Measurements from ENCODE around the gene INPP5D.

Gene INPP5D

DNA sequence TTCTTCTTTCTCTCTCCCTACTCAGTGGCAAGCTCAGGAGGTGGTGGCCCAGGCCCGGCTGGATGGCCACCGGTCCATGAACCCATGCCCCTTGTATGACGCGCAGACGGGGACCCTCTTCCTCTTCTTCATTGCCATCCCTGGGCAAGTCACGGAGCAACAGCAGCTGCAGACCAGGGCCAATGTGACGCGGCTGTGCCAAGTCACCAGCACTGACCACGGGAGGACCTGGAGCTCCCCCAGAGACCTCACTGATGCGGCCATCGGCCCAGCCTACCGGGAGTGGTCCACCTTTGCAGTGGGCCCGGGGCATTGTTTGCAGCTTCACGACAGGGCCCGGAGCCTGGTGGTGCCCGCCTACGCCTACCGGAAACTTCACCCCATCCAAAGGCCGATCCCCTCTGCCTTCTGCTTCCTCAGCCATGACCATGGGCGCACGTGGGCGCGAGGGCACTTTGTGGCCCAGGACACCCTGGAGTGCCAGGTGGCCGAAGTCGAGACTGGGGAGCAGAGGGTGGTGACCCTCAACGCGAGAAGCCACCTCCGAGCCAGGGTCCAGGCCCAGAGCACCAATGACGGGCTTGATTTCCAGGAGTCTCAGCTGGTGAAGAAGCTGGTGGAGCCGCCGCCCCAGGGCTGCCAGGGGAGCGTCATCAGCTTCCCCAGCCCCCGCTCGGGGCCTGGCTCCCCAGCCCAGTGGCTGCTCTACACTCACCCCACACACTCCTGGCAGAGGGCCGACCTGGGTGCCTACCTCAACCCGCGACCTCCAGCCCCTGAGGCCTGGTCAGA, 25.9 kb upstream of the INPP5D start:
- Histone ChIP-seq H3K4me3 (ENCODE audit: low read depth in 1 of 2, low read length in 2 of 2) (no peak overlapping the region), H3K4me1 (ENCODE audit: insufficient read depth, low read length) (no peaks in the 10 kb centered on the region), H3K36me3 (ENCODE audit: insufficient read depth, low read length) (no peaks in the 10 kb centered on the region), H3K9ac (ENCODE audit: low read length) (no peak overlapping the region), H3K27me3 (ENCODE audit: control insufficient read depth in 1 of 2, insufficient read depth in 2 of 2, low read length in 2 of 2) (no peaks in the 10 kb centered on the region), H3K27ac (ENCODE audit: low read depth, low read length) (no peak overlapping the region), H3K9me3 (ENCODE audit: low read length) (no peaks in the 10 kb centered on the region)

- Histone ChIP-seq H3K27me3 (ENCODE audit: control insufficient read depth in 1 of 2, insufficient read depth in 2 of 2, low read length in 2 of 2) (no peaks in the 10 kb centered on the region), H3K36me3 (ENCODE audit: insufficient read depth, low read length) (no peaks in the 10 kb centered on the region), H3K4me1 (ENCODE audit: insufficient read depth, low read length) (no peaks in the 10 kb centered on the region), H3K9ac (ENCODE audit: low read length) (no peak overlapping the region), H3K9me3 (ENCODE audit: low read length) (no peaks in the 10 kb centered on the region), H3K27ac (ENCODE audit: low read depth, low read length) (no peak overlapping the region), H3K4me3 (ENCODE audit: low read depth in 1 of 2, low read length in 2 of 2) (no peak overlapping the region)
Observed at GRCh38 chr2:233035426-233036161, 24.5 kb upstream of the INPP5D start.

DNA sequence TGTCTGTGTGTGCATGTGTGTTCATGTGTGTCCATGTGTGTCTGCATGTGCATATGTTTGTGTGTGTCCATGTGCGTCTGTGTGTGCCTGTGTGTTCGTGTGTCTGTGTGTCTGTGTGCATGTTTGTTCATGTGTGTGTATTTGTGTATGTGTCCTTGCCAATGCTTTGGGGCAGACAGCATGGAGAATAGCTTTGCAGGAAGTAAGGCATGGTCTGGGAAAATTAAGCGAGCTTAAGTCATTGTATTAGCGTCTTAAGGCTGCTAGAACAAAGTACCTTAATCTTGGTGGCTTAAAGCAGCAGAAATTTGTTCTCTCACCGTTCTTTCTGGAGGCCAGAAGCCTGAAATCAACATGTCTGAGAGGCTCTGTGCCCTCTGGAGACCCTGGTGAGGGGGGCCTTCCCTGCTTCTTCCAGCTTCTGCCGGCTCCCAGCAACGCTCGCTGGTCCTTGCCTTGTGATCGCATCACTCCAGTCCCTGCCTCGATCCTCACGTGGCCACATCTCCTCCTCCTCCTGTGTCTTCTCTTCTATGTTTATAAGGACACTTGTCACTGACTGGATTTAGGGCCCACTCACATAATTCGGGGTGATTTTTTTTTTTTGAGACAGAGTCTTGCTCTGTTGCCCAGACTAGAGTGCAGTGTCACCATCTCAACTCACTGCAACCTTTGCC, 23.8 kb upstream of the INPP5D start:
- H3K9me3 ChIP-seq (ENCODE audit: low read length) = no peaks in the 10 kb centered on the region
- H3K36me3 ChIP-seq (ENCODE audit: insufficient read depth, low read length) = no peaks in the 10 kb centered on the region
- H3K4me3 ChIP-seq (ENCODE audit: low read depth in 1 of 2, low read length in 2 of 2) = no peak overlapping the region
- H3K27ac ChIP-seq (ENCODE audit: low read depth, low read length) = no peak overlapping the region
- H3K4me1 ChIP-seq (ENCODE audit: insufficient read depth, low read length) = no peaks in the 10 kb centered on the region
- no peaks in the 10 kb centered on the region for H3K27me3 ChIP-seq (ENCODE audit: control insufficient read depth in 1 of 2, insufficient read depth in 2 of 2, low read length in 2 of 2)
- no peak overlapping the region for H3K9ac ChIP-seq (ENCODE audit: low read length)

DNA sequence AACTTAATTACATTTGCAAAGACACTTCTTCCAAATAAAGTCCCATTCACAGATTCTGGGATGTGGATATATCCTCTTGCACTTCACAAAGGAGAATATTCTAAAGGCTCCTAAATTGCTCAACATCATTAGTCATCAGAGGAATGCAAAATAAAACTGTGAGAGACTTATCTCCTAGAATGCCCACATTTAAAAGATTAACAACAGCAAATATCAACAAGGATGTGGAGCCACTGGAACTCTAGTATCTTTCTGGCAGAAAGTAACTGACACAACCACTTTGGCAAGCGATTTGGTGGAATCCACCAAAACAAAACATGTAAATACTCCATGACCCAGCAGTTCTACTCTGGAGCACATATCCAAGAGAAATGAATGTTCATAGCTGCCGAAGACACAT, 23.1 kb upstream of the INPP5D start:
- Histone ChIP-seq H3K27ac (ENCODE audit: low read depth, low read length) (no peak overlapping the region), H3K27me3 (ENCODE audit: control insufficient read depth in 1 of 2, insufficient read depth in 2 of 2, low read length in 2 of 2) (peaks cover 0 to 3% of the 10 kb centered on the region in 2 donors), H3K4me3 (ENCODE audit: low read depth in 1 of 2, low read length in 2 of 2) (no peak overlapping the region), H3K9me3 (ENCODE audit: low read length) (no peaks in the 10 kb centered on the region), H3K9ac (ENCODE audit: low read length) (no peak overlapping the region), H3K36me3 (ENCODE audit: insufficient read depth, low read length) (no peaks in the 10 kb centered on the region), H3K4me1 (ENCODE audit: insufficient read depth, low read length) (no peaks in the 10 kb centered on the region)

GRCh38 chr2:233039212-233039845, 20.8 kb upstream of the INPP5D start:
- H3K36me3 ChIP-seq (ENCODE audit: insufficient read depth, low read length) = no peaks in the 10 kb centered on the region
- no peak overlapping the region for H3K27ac ChIP-seq (ENCODE audit: low read depth, low read length)
- no peaks in the 10 kb centered on the region for H3K4me1 ChIP-seq (ENCODE audit: insufficient read depth, low read length)
- H3K9me3 ChIP-seq (ENCODE audit: low read length) = no peaks in the 10 kb centered on the region
- no peak overlapping the region for H3K9ac ChIP-seq (ENCODE audit: low read length)
- peaks cover 0 to 3% of the 10 kb centered on the region in 2 donors for H3K27me3 ChIP-seq (ENCODE audit: control insufficient read depth in 1 of 2, insufficient read depth in 2 of 2, low read length in 2 of 2)
- no peak overlapping the region for H3K4me3 ChIP-seq (ENCODE audit: low read depth in 1 of 2, low read length in 2 of 2)

GRCh38 chr2:233039846-233040530, 20.2 kb upstream of the INPP5D start:
- Histone ChIP-seq H3K27ac (ENCODE audit: low read depth, low read length) (no peak overlapping the region), H3K9me3 (ENCODE audit: low read length) (no peaks in the 10 kb centered on the region), H3K4me3 (ENCODE audit: low read depth in 1 of 2, low read length in 2 of 2) (no peak overlapping the region), H3K4me1 (ENCODE audit: insufficient read depth, low read length) (no peaks in the 10 kb centered on the region), H3K36me3 (ENCODE audit: insufficient read depth, low read length) (no peaks in the 10 kb centered on the region), H3K27me3 (ENCODE audit: control insufficient read depth in 1 of 2, insufficient read depth in 2 of 2, low read length in 2 of 2) (peaks cover 0 to 3% of the 10 kb centered on the region in 2 donors), H3K9ac (ENCODE audit: low read length) (no peak overlapping the region)

DNA sequence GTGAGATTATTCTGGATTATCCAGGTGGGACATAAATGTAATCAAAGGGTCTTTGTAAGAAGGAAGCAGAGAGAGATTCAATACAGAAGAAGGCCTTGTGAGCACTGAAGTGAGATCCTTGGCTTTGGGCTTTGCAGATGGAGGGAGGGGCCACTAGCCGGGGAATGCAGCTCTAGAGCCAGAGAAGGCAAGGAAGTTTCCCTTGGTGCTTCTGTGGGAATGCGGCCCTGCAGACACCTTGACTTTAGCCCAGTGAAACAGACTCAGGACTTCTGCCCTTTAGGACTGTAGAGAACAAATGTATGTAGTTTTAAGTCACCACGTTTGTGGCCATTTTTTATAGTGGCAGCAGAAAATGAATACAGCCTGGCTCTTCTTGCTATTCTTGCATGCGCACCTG, 19.6 kb upstream of the INPP5D start:
- Histone ChIP-seq H3K9me3 (ENCODE audit: low read length) (no peaks in the 10 kb centered on the region), H3K4me3 (ENCODE audit: low read depth in 1 of 2, low read length in 2 of 2) (no peak overlapping the region), H3K9ac (ENCODE audit: low read length) (no peak overlapping the region), H3K4me1 (ENCODE audit: insufficient read depth, low read length) (no peaks in the 10 kb centered on the region), H3K27me3 (ENCODE audit: control insufficient read depth in 1 of 2, insufficient read depth in 2 of 2, low read length in 2 of 2) (peaks cover 0 to 3% of the 10 kb centered on the region in 2 donors), H3K27ac (ENCODE audit: low read depth, low read length) (no peak overlapping the region), H3K36me3 (ENCODE audit: insufficient read depth, low read length) (no peaks in the 10 kb centered on the region)

- H3K4me3 ChIP-seq (ENCODE audit: low read depth in 1 of 2, low read length in 2 of 2) = no peak overlapping the region
- no peaks in the 10 kb centered on the region for H3K36me3 ChIP-seq (ENCODE audit: insufficient read depth, low read length)
- H3K4me1 ChIP-seq (ENCODE audit: insufficient read depth, low read length) = no peaks in the 10 kb centered on the region
- no peak overlapping the region for H3K9ac ChIP-seq (ENCODE audit: low read length)
- no peak overlapping the region for H3K27ac ChIP-seq (ENCODE audit: low read depth, low read length)
- H3K9me3 ChIP-seq (ENCODE audit: low read length) = no peaks in the 10 kb centered on the region
- H3K27me3 ChIP-seq (ENCODE audit: control insufficient read depth in 1 of 2, insufficient read depth in 2 of 2, low read length in 2 of 2) = peaks cover 0 to 3% of the 10 kb centered on the region in 2 donors
Observed at GRCh38 chr2:233041722-233042323, 18.3 kb upstream of the INPP5D start.

DNA sequence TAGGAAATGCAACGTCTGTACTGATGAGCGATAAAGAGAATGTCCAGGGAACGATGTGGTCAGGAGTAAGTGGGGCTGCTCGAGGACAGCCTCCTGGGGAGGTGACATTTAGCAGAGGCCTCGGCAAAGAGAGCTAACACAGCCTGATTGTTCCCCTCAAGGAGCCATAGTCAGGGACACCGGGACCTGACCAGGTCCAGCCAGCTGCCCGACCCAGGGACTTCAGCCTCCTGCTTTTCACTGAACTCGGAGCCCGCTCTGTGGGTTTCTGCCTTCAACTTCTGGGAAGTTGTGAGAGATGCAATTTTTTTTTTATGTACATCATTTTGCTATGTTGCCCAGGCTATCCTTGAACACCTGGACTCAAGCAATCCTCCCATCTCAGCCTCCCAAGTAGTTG, 17.6 kb upstream of the INPP5D start:
- Histone ChIP-seq H3K27me3 (ENCODE audit: control insufficient read depth in 1 of 2, insufficient read depth in 2 of 2, low read length in 2 of 2) (peaks cover 0 to 3% of the 10 kb centered on the region in 2 donors), H3K9me3 (ENCODE audit: low read length) (no peaks in the 10 kb centered on the region), H3K27ac (ENCODE audit: low read depth, low read length) (no peak overlapping the region), H3K4me1 (ENCODE audit: insufficient read depth, low read length) (no peaks in the 10 kb centered on the region), H3K36me3 (ENCODE audit: insufficient read depth, low read length) (no peaks in the 10 kb centered on the region), H3K4me3 (ENCODE audit: low read depth in 1 of 2, low read length in 2 of 2) (no peak overlapping the region), H3K9ac (ENCODE audit: low read length) (no peak overlapping the region)

- no peak overlapping the region for H3K27ac ChIP-seq (ENCODE audit: low read depth, low read length)
- no peak overlapping the region for H3K4me3 ChIP-seq (ENCODE audit: low read depth in 1 of 2, low read length in 2 of 2)
- no peaks in the 10 kb centered on the region for H3K4me1 ChIP-seq (ENCODE audit: insufficient read depth, low read length)
- no peaks in the 10 kb centered on the region for H3K9me3 ChIP-seq (ENCODE audit: low read length)
- peaks cover 0 to 3% of the 10 kb centered on the region in 2 donors for H3K27me3 ChIP-seq (ENCODE audit: control insufficient read depth in 1 of 2, insufficient read depth in 2 of 2, low read length in 2 of 2)
- no peaks in the 10 kb centered on the region for H3K36me3 ChIP-seq (ENCODE audit: insufficient read depth, low read length)
- H3K9ac ChIP-seq (ENCODE audit: low read length) = no peak overlapping the region
Observed at GRCh38 chr2:233044974-233045605, 15.1 kb upstream of the INPP5D start.
